Spleen (tissue), 11 donors: ENCODE results near the gene RHEB. TPM values are rescaled to one million over a fixed set of nuclear protein-coding genes. Genes with fewer than 3 reads are reported as not detected.

Experiments used
- DNase-seq: peaks from one replicate; pipeline ENCODE4 v3.0.0-alpha.2; 2020
- H3K27ac ChIP-seq, 8 donors: fragments of 200-600 bp; sonication (generic) in 7 of 8; 1 replicate in 4 of 8; 2 replicates in 4 of 8; pipeline versions ENCODE4 v1.5.0 to v1.8.0; 2016 to 2021; ENCODE audit warnings: inconsistent platforms in 4 of 8, mild to moderate bottlenecking in 4 of 8, moderate library complexity in 1 of 8
- H3K27me3 ChIP-seq, 7 donors: fragments of 200-600 bp; sonication (generic) in 6 of 7; replicated peaks in 1 of 7; 1 replicate in 4 of 7; 2 replicates in 3 of 7; pipeline versions ENCODE4 v1.5.0 to v1.8.0; 2016 to 2021; ENCODE audit warnings: inconsistent platforms in 3 of 7, mild to moderate bottlenecking in 1 of 7
- H3K36me3 ChIP-seq, 6 donors: fragments of 200-600 bp; sonication (generic) in 5 of 6; 1 replicate in 4 of 6; 2 replicates in 2 of 6; pipeline versions ENCODE4 v1.5.0 to v1.8.0; 2016 to 2021; ENCODE audit warnings: inconsistent platforms in 2 of 6
- H3K4me1 ChIP-seq, 6 donors: fragments of 200-600 bp; sonication (generic) in 5 of 6; 1 replicate in 3 of 6; 2 replicates in 3 of 6; pipeline versions ENCODE4 v1.5.0 to v1.8.0; 2016 to 2021; ENCODE audit warnings: inconsistent platforms in 3 of 6
- H3K4me3 ChIP-seq, 8 donors: fragments of 200-600 bp; sonication (generic) in 7 of 8; 1 replicate in 4 of 8; 2 replicates in 4 of 8; pipeline versions ENCODE4 v1.5.0 to v1.8.0; 2016 to 2021; ENCODE audit warnings: inconsistent platforms in 4 of 8, mild to moderate bottlenecking in 4 of 8, moderate library complexity in 2 of 8
- H3K9me3 ChIP-seq, 8 donors: fragments of 200-600 bp; sonication (generic) in 7 of 8; 1 replicate in 4 of 8; 2 replicates in 4 of 8; pipeline versions ENCODE4 v1.5.0 to v1.8.0; 2016 to 2021; ENCODE audit warnings: inconsistent platforms in 4 of 8
- CTCF ChIP-seq, 11 experiments: fragments of 200-600 bp in 7 of 11; fragments of 450-650 bp in 4 of 11; sonication (generic) in 4 of 11; IDR thresholded peaks in 8 of 11; conservative IDR thresholded peaks in 3 of 11; 1 replicate in 7 of 11; 2 replicates in 4 of 11; pipeline versions ENCODE4 v1.4.0 to v1.8.0; 2016 to 2021; ENCODE audit warnings: antibody characterized with exemption in 11 of 11, inconsistent platforms in 4 of 11, mild to moderate bottlenecking in 1 of 11
- POLR2A ChIP-seq, 3 donors: fragments of 450-650 bp; IDR thresholded peaks; one replicate each; pipeline ENCODE4 v1.5.1; 2017; ENCODE audit warnings: antibody characterized with exemption in 3 of 3, mild to moderate bottlenecking in 1 of 3
- POLR2AphosphoS5 ChIP-seq, 3 donors: sonication (generic); formaldehyde crosslinking; IDR thresholded peaks; one replicate each; pipeline ENCODE4 v1.5.1; 2017; ENCODE audit warnings: antibody characterized with exemption in 3 of 3
- WGBS, 5 donors: extraction: QIAGEN DNeasy Blood & Tissue Kit in 3 of 5; methylation state at CpG; one replicate each; pipeline versions ENCODE4 v1.1.5 to v1.1.7; 2013 to 2018; 5-methylcytosine and 5-hydroxymethylcytosine counted together
- intact Hi-C: fragments of 100-400 bp; cut with DNase I; formaldehyde crosslinking; loops from one replicate; pipeline ENCODE4 v1.15.0; 2023; ENCODE audit warnings: low total_unique reads
- polyA plus RNA-seq, 3 donors: library from polyadenylated mRNA; stranded (reverse); fragments of 200-250 nt; gene quantifications; one replicate each; pipeline ENCODE4 v1.2.1, GENCODE V29; 2013
- total RNA-seq, 7 donors: library from RNA; depleted of rRNA in 3 of 7; stranded (reverse); fragments of >200 nt in 3 of 7; fragmentation: NEBNext Ultra II Directional in 4 of 7; extraction: Animal tissue kit (Norgen Biotek cat#: 25700) in 4 of 7; gene quantifications; one replicate each; pipeline versions ENCODE4 v1.1.0 to v1.2.1, GENCODE V29; 2016 to 2021
- donor health status: healthy with polysubstance abuse.
- donor health status: DM: no; HTN: no; CAD: no; lungs with moderate emphysema.
- donor health status: DM: no; HTN: no; CAD: no.
- donor health status: Bipolar disorder and iron deficiency.
- donor health status: healthy.
- donor health status: DM: no; HTN: no; CAD: no.
- donor health status: DM: yes; HTN: yes; CAD: no.

The RHEB gene
- total and polyA plus RNA-seq, 10 donors = 42.3 to 89.9 (median 72.5) TPM

- peaks cover 8 to 86% (median 36%) of the 10 kb centered on the region in 6 donors for H3K4me1 ChIP-seq
- intact Hi-C loops = no loop called here
- H3K4me3 ChIP-seq = no peak overlapping the region
- DNase-seq = no peak
- H3K9me3 ChIP-seq = no peaks in the 10 kb centered on the region
- H3K36me3 ChIP-seq = peaks cover 0 to 55% (median 28%) of the 10 kb centered on the region in 6 donors
- WGBS, 5 donors = 85 to 90% (median 87%) methylated on average over 4 of the region's 4 CpGs
- TF ChIP-seq POLR2A (IDR thresholded peaks at IDR 0.05) (no peak), CTCF (IDR thresholded peaks at IDR 0.05 in 8 of 11, conservative IDR thresholded peaks at IDR 0.05 in 3 of 11) (no peak), POLR2AphosphoS5 (IDR thresholded peaks at IDR 0.05) (no peak)
- peak overlapping the region in 4 of 8 donors; percentile 16 to 43 (median 26) for H3K27ac ChIP-seq
- no peaks in the 10 kb centered on the region for H3K27me3 ChIP-seq
These were observed 29.1 kb downstream of the RHEB start for GRCh38 chr7:151490456-151491105.

GRCh38 chr7:151489498-151489897 is 30.2 kb downstream of the RHEB start:
- Histone ChIP-seq H3K36me3 (peaks cover 0 to 64% (median 30%) of the 10 kb centered on the region in 6 donors), H3K27me3 (no peaks in the 10 kb centered on the region), H3K4me1 (peaks cover 8 to 86% (median 34%) of the 10 kb centered on the region in 6 donors), H3K27ac (peak overlapping the region in 5 of 8 donors; percentile 16 to 43 (median 33)), H3K9me3 (no peaks in the 10 kb centered on the region), H3K4me3 (no peak overlapping the region)
- intact Hi-C loops = no loop called here
- no peak for DNase-seq
- 72 to 90% (median 76%) methylated on average over 2 of the region's 2 CpGs for WGBS, 5 donors
- TF ChIP-seq POLR2AphosphoS5 (IDR thresholded peaks at IDR 0.05) = no peak
- no peak for TF ChIP-seq POLR2A (IDR thresholded peaks at IDR 0.05)
- no peak for TF ChIP-seq CTCF (IDR thresholded peaks at IDR 0.05 in 8 of 11, conservative IDR thresholded peaks at IDR 0.05 in 3 of 11)

GRCh38 chr7:151488096-151488495 is 31.6 kb downstream of the RHEB start:
- H3K27ac ChIP-seq = no peak overlapping the region
- peaks cover 0 to 78% (median 37%) of the 10 kb centered on the region in 6 donors for H3K36me3 ChIP-seq
- no peaks in the 10 kb centered on the region for H3K9me3 ChIP-seq
- no peak overlapping the region for H3K4me3 ChIP-seq
- intact Hi-C loops = no loop called here
- no peak for DNase-seq
- H3K4me1 ChIP-seq = peaks cover 6 to 84% (median 30%) of the 10 kb centered on the region in 6 donors
- no peaks in the 10 kb centered on the region for H3K27me3 ChIP-seq
- TF ChIP-seq CTCF (IDR thresholded peaks at IDR 0.05 in 8 of 11, conservative IDR thresholded peaks at IDR 0.05 in 3 of 11) (no peak), POLR2A (IDR thresholded peaks at IDR 0.05) (no peak), POLR2AphosphoS5 (IDR thresholded peaks at IDR 0.05) (no peak)

GRCh38 chr7:151487228-151487627 is 32.5 kb downstream of the RHEB start:
- peak overlapping the region in 1 of 8 donors; percentile 12 for H3K27ac ChIP-seq
- TF ChIP-seq POLR2AphosphoS5 (IDR thresholded peaks at IDR 0.05) (no peak), CTCF (IDR thresholded peaks at IDR 0.05 in 8 of 11, conservative IDR thresholded peaks at IDR 0.05 in 3 of 11) (no peak), POLR2A (IDR thresholded peaks at IDR 0.05) (no peak)
- H3K36me3 ChIP-seq = peaks cover 0 to 87% (median 42%) of the 10 kb centered on the region in 6 donors
- no peaks in the 10 kb centered on the region for H3K27me3 ChIP-seq
- H3K4me3 ChIP-seq = no peak overlapping the region
- intact Hi-C loops = no loop called here
- H3K4me1 ChIP-seq = peaks cover 6 to 87% (median 32%) of the 10 kb centered on the region in 6 donors
- 87 to 97% (median 93%) methylated on average over 2 of the region's 2 CpGs for WGBS, 5 donors
- DNase-seq = no peak
- H3K9me3 ChIP-seq = no peaks in the 10 kb centered on the region
